SK-MEL-5 (cell line): ENCODE results near the gene IL26. TPM values are rescaled to one million over a fixed set of nuclear protein-coding genes. Genes with fewer than 3 reads are reported as not detected.
A peak's percentile ranks its signal among the peaks of the same experiment; 100 is the strongest.

ENCODE experiments used
- DNase-seq: peaks from one replicate; pipeline ENCODE4 v3.0.0-alpha.2; 2016; ENCODE audit warnings: low read depth, low spot score
- in situ Hi-C: cut with HindIII; loops from 2 replicates; pipeline ENCODE4 v1.10.0; 2016; ENCODE audit warnings: low sequenced_read_pairs, high pct_unique_total_duplicates, low pct_unique_long_range_greater_than_20kb
- total RNA-seq: library from RNA; depleted of rRNA; stranded (reverse); fragments of >200 nt; shearing (Covaris generic); gene quantifications from 2 replicates; pipeline ENCODE4 v1.2.3, GENCODE V29; 2014

Gene IL26
- total RNA-seq, 1 experiment from 2014 or later: not detected

- in situ Hi-C loops: no loop called here
- no peak for DNase-seq
Measured at GRCh38 chr12:68246350-68246749, 20.7 kb upstream of the IL26 start.

GRCh38 chr12:68245180-68246021 lies 19.8 kb upstream of the IL26 start:
- no peak for DNase-seq
- in situ Hi-C loops: no loop called here

- no peak for DNase-seq
- in situ Hi-C loops: no loop called here
Measured at GRCh38 chr12:68242777-68243176, 17.2 kb upstream of the IL26 start.

- in situ Hi-C loops: no loop called here
- peak; percentile 69 for DNase-seq
Measured at GRCh38 chr12:68240975-68241374, 15.4 kb upstream of the IL26 start.

DNA sequence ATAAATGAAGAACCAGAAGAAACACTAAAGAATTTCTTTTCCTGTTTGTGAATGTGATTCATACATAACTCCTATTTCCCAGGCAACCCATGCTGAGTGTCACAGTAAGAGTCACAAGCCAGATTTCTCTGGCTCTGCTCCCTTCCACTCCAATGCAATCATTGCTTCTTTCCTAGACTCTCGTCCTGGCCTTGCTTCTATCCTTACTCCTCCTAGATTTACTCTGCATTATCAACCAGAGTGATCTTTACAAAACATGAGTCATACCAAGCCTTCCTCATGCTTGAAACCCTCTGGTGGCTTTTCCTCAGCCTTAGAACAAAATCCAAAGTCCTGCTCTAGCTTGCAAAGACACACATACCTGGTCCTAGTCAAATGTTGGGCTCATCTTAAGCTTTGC lies 14.5 kb upstream of the IL26 start:
- in situ Hi-C loops: no loop called here
- no peak for DNase-seq

- no peak for DNase-seq
- in situ Hi-C loops: no loop called here
Measured at GRCh38 chr12:68239309-68239982, 13.8 kb upstream of the IL26 start.

GRCh38 chr12:68237619-68238018 lies 12.0 kb upstream of the IL26 start:
- in situ Hi-C loops: no loop called here
- DNase-seq: no peak

- DNase-seq: peak; percentile 17
- in situ Hi-C loops: no loop called here
Measured at GRCh38 chr12:68237078-68237477, 11.5 kb upstream of the IL26 start.

- peak; percentile 42 for DNase-seq
- in situ Hi-C loops: no loop called here
Measured at GRCh38 chr12:68236421-68237059, 10.9 kb upstream of the IL26 start.

- in situ Hi-C loops: no loop called here
- DNase-seq: no peak
Measured at GRCh38 chr12:68235576-68235975, 10.0 kb upstream of the IL26 start.

DNA sequence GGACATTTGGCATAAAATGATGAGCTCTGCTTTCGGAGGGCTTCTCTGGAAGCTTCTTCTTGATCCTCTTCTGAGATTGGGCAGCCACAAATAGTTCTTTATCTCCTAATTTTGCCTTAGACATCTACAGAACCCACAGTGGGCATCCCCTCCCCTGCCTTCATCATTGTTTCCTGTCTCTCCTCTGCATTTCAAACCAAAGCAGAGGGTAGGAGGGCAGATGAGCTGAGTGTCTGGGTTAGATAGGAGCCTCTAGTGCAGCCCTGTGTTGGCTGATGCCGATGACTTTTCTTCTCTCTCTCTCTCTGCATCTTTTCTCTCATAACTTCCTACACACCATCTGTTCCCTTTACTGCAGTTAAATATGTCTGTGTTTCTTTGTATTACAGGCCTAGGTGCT lies 8.5 kb upstream of the IL26 start:
- no peak for DNase-seq
- in situ Hi-C loops: no loop called here

GRCh38 chr12:68233498-68233897 lies 7.9 kb upstream of the IL26 start:
- in situ Hi-C loops: no loop called here
- DNase-seq: no peak

DNA sequence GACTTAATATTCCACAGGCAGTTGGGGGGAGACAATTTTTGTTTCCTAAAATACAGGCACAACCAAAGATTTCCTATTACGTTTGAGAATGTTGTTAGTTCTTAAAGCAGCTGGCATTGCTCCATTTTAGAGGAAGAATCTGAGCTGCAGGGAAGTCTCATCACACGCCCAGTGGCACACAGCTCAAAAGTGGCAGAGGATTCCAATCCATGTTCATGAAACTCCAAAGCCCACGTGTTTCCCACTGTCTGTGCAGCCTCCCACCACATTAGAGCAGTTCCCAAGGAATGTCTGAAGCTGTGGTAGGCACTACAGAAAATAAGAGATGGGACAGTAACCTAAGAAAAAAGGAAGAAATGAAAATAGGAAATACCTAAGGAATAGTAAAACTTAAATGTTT lies 6.1 kb upstream of the IL26 start:
- DNase-seq: no peak
- in situ Hi-C loops: no loop called here

GRCh38 chr12:68231229-68231628 lies 5.6 kb upstream of the IL26 start:
- DNase-seq: no peak
- in situ Hi-C loops: no loop called here

DNA sequence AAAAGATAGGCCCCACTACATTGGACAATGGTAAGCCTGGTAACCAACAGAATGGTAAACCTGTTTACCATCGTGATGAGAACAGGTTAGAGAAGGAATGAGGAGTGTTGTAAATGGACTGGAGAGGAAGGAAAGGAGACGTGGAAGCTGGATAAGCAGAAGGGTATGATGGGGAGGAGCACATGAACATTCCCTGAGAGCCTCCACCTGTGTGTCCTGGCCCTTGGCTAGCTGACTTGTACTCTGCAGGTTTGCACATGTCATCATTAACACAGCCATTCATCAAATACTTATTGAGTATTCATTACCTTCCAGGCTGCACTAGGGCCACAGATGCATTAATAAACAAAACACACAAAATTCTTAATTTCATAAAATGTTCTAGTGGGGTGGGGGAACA lies 4.3 kb upstream of the IL26 start:
- no peak for DNase-seq
- in situ Hi-C loops: loop anchor here (10.0 kb wide), 1 partner anchor 115 kb away; no protein-coding TSS in a partner anchor

DNA sequence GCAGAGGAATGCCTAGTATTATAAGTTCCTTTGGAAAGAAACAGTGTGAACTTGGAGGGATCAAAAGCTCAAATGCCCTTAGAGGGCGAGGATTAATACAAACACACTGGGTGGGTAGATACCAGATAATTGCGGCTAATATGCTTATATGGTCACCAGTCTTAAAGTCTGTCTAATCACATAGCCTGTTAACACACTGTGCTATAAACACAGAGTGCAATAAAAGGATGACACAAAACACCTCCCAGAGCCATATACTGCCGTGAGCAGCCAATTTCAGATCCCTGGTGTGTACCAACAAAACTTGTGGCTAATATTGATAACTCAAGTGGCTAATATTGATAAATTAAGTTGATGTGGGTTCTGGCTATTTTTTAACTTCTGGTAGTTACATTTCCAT lies 1.7 kb upstream of the IL26 start:
- DNase-seq: no peak
- in situ Hi-C loops: loop anchor here (10.0 kb wide), 1 partner anchor 117 kb away; no protein-coding TSS in a partner anchor

GRCh38 chr12:68224613-68225285 lies 861 bp downstream of the IL26 start:
- in situ Hi-C loops: loop anchor here (10.0 kb wide), 1 partner anchor 120 kb away; no protein-coding TSS in a partner anchor

More at GRCh38 chr12:68224613-68225285, 861 bp downstream of the IL26 start:
- DNase-seq: no peak
